OCI-LY7 (cell line): ENCODE measurements around the gene SSB. TPM values are rescaled to one million over a fixed set of nuclear protein-coding genes. Genes with fewer than 3 reads are reported as not detected.
A peak's percentile ranks its signal among the peaks of the same experiment; 100 is the strongest.

Experiments
- BruUV-seq: library from RNA; stranded (reverse); fragments of 400-500 nt; replicated peaks from 2 replicates; lab custom pipeline; 2021; lab: Mats Ljungman, UMichigan
- CTCF ChIA-PET: fragments of 300-600 bp; sonication (Branson Sonifier 250); formaldehyde crosslinking; loops from one replicate; lab custom pipeline; 2022; ENCODE audit warnings: antibody characterized with exemption; ENCODE audit not compliant: unreplicated experiment; lab: Charles Lee
- POLR2A ChIA-PET: fragments of 300-600 bp; sonication (Branson Sonifier 250); formaldehyde crosslinking; loops from one replicate; lab custom pipeline; 2022; ENCODE audit warnings: antibody characterized with exemption; lab: Charles Lee
- DNase-seq: peaks from one replicate; pipeline ENCODE4 v3.0.0-alpha.2; 2015; ENCODE audit warnings: low spot score
- H2AFZ ChIP-seq: fragments of 200-600 bp; sonication (generic), shearing (Covaris generic); 2 replicates; pipeline ENCODE4 v1.6.1; 2014; ENCODE audit warnings: mild to moderate bottlenecking, antibody characterized with exemption, low read length, moderate library complexity
- H3K27ac ChIP-seq: fragments of 200-600 bp; sonication (generic); 2 replicates; pipeline ENCODE4 v1.5.1; 2014; ENCODE audit warnings: mixed run types, low read depth, mild to moderate bottlenecking, moderate library complexity, low read length, inconsistent platforms; ENCODE audit not compliant: poor library complexity, severe bottlenecking
- H3K36me3 ChIP-seq: fragments of 200-600 bp; sonication (generic); 2 replicates; pipeline ENCODE4 v1.6.1; 2014; ENCODE audit warnings: mild to moderate bottlenecking, antibody characterized with exemption, low read length, moderate library complexity, mixed read lengths; ENCODE audit not compliant: insufficient read depth
- H3K4me1 ChIP-seq: fragments of 200-600 bp; sonication (generic); 2 replicates; pipeline ENCODE4 v1.5.1; 2014; ENCODE audit warnings: mild to moderate bottlenecking, low read length; ENCODE audit not compliant: insufficient read depth, poor library complexity, severe bottlenecking
- H3K4me2 ChIP-seq: fragments of 200-600 bp; sonication (generic); 2 replicates; pipeline ENCODE4 v1.6.1; 2014; ENCODE audit warnings: mild to moderate bottlenecking, low read length
- H3K4me3 ChIP-seq: fragments of 200-600 bp; sonication (generic); 2 replicates; pipeline ENCODE4 v1.5.1; 2014; ENCODE audit warnings: mild to moderate bottlenecking, low read depth, low read length; ENCODE audit not compliant: poor library complexity, severe bottlenecking
- H3K79me2 ChIP-seq: fragments of 200-600 bp; sonication (generic); 2 replicates; pipeline ENCODE4 v1.6.1; 2016; ENCODE audit warnings: low read depth, mild to moderate bottlenecking, low read length, moderate library complexity, mixed read lengths; ENCODE audit not compliant: insufficient read depth
- H3K9me2 ChIP-seq: fragments of 200-600 bp; sonication (generic); 2 replicates; pipeline ENCODE4 v1.6.1; 2016; ENCODE audit warnings: mild to moderate bottlenecking, low read length, mixed read lengths; ENCODE audit not compliant: insufficient read depth
- H3K9me3 ChIP-seq: fragments of 200-600 bp; sonication (generic); 2 replicates; pipeline ENCODE4 v1.6.1; 2014; ENCODE audit warnings: mild to moderate bottlenecking, mixed run types, low read length, mixed read lengths
- H4K20me1 ChIP-seq: fragments of 200-600 bp; sonication (generic); 2 replicates; pipeline ENCODE4 v1.6.1; 2014; ENCODE audit warnings: mild to moderate bottlenecking, antibody characterized with exemption, low read length, moderate library complexity, mixed read lengths; ENCODE audit not compliant: insufficient read depth
- CTCF ChIP-seq: fragments of 200-600 bp; sonication (generic); conservative IDR thresholded peaks from 2 replicates; pipeline ENCODE4 v1.5.1; 2014; ENCODE audit warnings: mild to moderate bottlenecking, antibody characterized with exemption, low read length, moderate library complexity, mixed read lengths
- EZH2phosphoT487 ChIP-seq: fragments of 200-600 bp; sonication (generic); IDR thresholded peaks from 2 replicates; pipeline ENCODE4 v1.6.1; 2018; ENCODE audit warnings: low read depth, borderline replicate concordance, mild to moderate bottlenecking, mixed run types, antibody characterized with exemption, low read length, moderate library complexity, mixed read lengths
- intact Hi-C: fragments of 100-400 bp; cut with micrococcal nuclease; formaldehyde crosslinking; loops from one replicate; pipeline ENCODE4 v1.10.0; 2022; ENCODE audit not compliant: unreplicated experiment
- total RNA-seq, 2 experiments: library from RNA; depleted of rRNA in 1 of 2; stranded (reverse); fragments of >200 nt in 1 of 2; shearing (Covaris generic) in 1 of 2; gene quantifications; 2 replicates each; pipeline ENCODE4 v1.2.3, GENCODE V29; 2014 to 2022

SSB gene
- total RNA-seq, 2 experiments from 2014 or later = 126 to 173 TPM

DNA sequence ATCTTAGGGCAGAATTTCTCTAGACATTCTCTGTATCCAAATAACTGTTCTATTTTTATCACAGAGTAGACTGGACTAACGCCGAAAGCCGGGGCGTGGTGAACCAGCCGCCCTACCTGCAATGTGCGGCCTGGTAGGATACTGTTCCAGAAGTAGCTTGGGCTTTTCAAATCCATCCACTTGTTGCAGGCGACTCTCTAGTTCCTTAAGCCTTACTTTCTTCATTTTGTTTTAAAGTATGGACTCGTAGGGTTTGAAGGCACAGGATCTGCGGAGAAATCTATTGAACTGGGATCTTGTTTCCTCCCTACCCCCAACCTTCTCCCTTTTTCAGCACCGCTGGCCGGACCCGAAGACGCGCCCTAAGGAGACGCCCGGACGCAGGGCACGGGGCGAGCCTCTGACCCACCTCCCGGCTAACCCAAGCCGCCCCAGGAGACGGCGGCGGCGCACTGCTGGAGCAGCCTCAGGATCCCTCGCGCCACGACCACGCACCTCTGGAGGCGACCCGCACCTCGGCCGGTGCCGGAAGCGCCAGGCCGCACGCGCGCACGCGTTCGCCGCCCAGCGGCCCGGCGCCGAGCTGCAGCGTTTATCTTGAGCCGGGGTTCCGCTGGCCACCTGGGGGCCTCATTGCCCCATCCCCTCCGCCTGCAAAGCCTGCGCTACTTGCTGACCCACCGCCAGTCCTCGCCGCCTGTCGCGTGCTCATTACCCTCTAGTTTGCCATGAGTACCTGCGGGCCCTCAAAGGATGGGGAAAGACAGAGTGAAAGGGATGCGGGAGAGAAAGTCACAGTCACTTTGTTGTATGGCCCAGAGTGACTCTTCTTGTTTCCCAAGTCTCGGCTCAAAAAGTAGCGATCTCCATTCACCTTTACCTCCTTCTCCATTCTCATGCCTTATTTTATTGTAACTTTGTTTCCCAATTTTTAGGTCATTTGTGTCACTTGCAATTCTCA is 26.0 kb downstream of the SSB start, which contains the start of gene METTL5:
METTL5 (minus strand) TSS at position 533 of the 961 bp plus-strand sequence; CDS start at position 225, 308 bp downstream.
- H3K9me2 ChIP-seq = no peaks in the 10 kb centered on the region
- H3K27ac ChIP-seq = peak within 1 kb of the TSS; percentile 24
- H3K4me2 ChIP-seq = peak within 1 kb of the TSS; percentile 92
- H3K79me2 ChIP-seq = peaks cover 43% of the 10 kb centered on the region
- H2AFZ ChIP-seq = peak within 1 kb of the TSS; percentile 56
- ChIA-PET CTCF (interaction anchor here (0.6 to 0.9 kb wide), 2 partner anchors 9 to 104 kb away, joined by 3 to 4 read pairs; no protein-coding TSS in a partner anchor), POLR2A (interaction anchor here (1.0 to 2.6 kb wide), 3 partner anchors 9 to 21 kb away, joined by 3 to 13 read pairs (median 4); no protein-coding TSS in a partner anchor)
- intact Hi-C loops = loop anchor here (1.0 to 2.0 kb wide), 2 partner anchors 26 to 104 kb away; partner anchors contain the start of gene SSB
- H3K4me1 ChIP-seq = peaks cover 38% of the 10 kb centered on the region
- 0 out of 2 replicates have a peak, but pooled peaks cover 7% of the 10 kb centered on the region for H4K20me1 ChIP-seq
- H3K9me3 ChIP-seq = no peaks in the 10 kb centered on the region
- peak; percentile 85 for DNase-seq
- TF ChIP-seq EZH2phosphoT487 (no peak), CTCF (peak; percentile 95)
- peak within 1 kb of the TSS; percentile 74 for H3K4me3 ChIP-seq
- H3K36me3 ChIP-seq = peaks cover 30% of the 10 kb centered on the region
- TSS peak; percentile 75 for BruUV-seq

GRCh38 chr2:169827272-169828140 is 28.8 kb downstream of the SSB start, which contains the start of gene UBR3:
Gene UBR3, plus strand, starts transcription at chr2:169827454. Its CDS starts 54 bp downstream, at chr2:169827508.
- H3K27ac ChIP-seq = no peak within 1 kb of the TSS
- H3K9me2 ChIP-seq = no peaks in the 10 kb centered on the region
- intact Hi-C loops = no loop called here
- H3K4me2 ChIP-seq = peak within 1 kb of the TSS; percentile 93
- H3K36me3 ChIP-seq = peaks cover 5% of the 10 kb centered on the region; the same call in 1 of the 2 replicates
- ChIA-PET CTCF (interaction anchor here (0.6 to 1.1 kb wide), 3 partner anchors 25 to 104 kb away, joined by 3 to 4 read pairs (median 3); no protein-coding TSS in a partner anchor), POLR2A (interaction anchor here (0.6 to 1.5 kb wide), 9 partner anchors 9 to 104 kb away, joined by 3 to 5 read pairs (median 4); no protein-coding TSS in a partner anchor)
- TF ChIP-seq CTCF = no peak
- TF ChIP-seq EZH2phosphoT487 = no peak
- peaks cover 41% of the 10 kb centered on the region for H3K79me2 ChIP-seq
- DNase-seq = peak; percentile 89
- peak within 1 kb of the TSS; percentile 90 for H2AFZ ChIP-seq
- peak within 1 kb of the TSS; percentile 74 for H3K4me3 ChIP-seq
- peaks cover 32% of the 10 kb centered on the region for H3K4me1 ChIP-seq
- H3K9me3 ChIP-seq = no peaks in the 10 kb centered on the region
- 0 out of 2 replicates have a peak, but pooled peaks cover 10% of the 10 kb centered on the region for H4K20me1 ChIP-seq
- no TSS peak for BruUV-seq
